ENCODE results near the gene PTPRF.

Gene PTPRF

GRCh38 chr1:43541721-43542401 lies 11.2 kb downstream of the PTPRF start:
- peak; percentile 77 for DNase-seq (ENCODE audit: low read depth)
- H3K4me3 ChIP-seq (ENCODE audit: low read length): no peak overlapping the region
- TF ChIP-seq, protein P1, sequence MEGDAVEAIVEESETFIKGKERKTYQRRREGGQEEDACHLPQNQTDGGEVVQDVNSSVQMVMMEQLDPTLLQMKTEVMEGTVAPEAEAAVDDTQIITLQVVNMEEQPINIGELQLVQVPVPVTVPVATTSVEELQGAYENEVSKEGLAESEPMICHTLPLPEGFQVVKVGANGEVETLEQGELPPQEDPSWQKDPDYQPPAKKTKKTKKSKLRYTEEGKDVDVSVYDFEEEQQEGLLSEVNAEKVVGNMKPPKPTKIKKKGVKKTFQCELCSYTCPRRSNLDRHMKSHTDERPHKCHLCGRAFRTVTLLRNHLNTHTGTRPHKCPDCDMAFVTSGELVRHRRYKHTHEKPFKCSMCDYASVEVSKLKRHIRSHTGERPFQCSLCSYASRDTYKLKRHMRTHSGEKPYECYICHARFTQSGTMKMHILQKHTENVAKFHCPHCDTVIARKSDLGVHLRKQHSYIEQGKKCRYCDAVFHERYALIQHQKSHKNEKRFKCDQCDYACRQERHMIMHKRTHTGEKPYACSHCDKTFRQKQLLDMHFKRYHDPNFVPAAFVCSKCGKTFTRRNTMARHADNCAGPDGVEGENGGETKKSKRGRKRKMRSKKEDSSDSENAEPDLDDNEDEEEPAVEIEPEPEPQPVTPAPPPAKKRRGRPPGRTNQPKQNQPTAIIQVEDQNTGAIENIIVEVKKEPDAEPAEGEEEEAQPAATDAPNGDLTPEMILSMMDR (conservative IDR thresholded peaks at IDR 0.05; ENCODE audit: low read length): no peak

GRCh38 chr1:43542527-43543458 lies 12.1 kb downstream of the PTPRF start:
- TF ChIP-seq, protein P1 (conservative IDR thresholded peaks at IDR 0.05; ENCODE audit: low read length): no peak
- no peak for DNase-seq (ENCODE audit: low read depth)
- H3K4me3 ChIP-seq (ENCODE audit: low read length): no peak overlapping the region

DNA sequence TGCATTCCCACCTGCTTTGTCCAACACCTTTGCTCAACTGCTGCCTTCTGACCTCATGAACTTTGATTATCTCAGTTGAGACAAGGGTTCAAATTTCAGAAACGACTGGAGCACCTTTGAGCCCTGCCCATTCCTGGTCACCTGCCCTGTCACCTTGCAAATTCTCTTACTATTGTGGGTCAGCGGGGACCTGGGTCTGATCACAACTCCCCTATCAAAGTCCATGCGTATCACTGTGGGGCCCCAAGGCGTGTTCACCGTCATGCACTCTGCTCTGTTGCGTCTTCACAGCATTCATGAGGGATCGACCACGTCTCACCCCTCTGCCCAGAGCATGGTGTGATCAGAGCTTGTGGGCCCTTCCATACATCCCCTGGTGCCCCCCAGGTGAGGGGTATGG lies 12.9 kb downstream of the PTPRF start:
- no peak overlapping the region for H3K4me3 ChIP-seq (ENCODE audit: low read length)
- TF ChIP-seq, protein P1 (conservative IDR thresholded peaks at IDR 0.05; ENCODE audit: low read length): no peak
- no peak for DNase-seq (ENCODE audit: low read depth)

DNA sequence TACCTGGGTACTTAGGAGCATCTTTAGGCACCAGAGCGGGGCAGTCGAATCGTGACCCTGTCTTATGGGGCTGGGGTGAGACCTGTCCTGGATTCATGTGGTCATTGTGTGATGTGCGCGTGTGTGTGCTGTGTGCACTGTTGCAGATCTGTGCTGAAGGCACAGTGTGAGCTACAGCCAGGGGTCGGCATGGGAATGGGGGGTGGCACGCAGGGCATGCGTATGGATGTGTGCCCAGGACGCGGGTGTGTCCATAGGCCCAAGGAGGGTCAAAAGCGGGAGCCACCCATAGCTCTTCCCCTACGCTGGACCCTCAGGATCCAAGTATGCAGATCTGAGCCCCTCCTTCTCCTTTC lies 14.6 kb downstream of the PTPRF start:
- TF ChIP-seq, protein P1 (conservative IDR thresholded peaks at IDR 0.05; ENCODE audit: low read length): no peak
- H3K4me3 ChIP-seq (ENCODE audit: low read length): no peak overlapping the region

DNA sequence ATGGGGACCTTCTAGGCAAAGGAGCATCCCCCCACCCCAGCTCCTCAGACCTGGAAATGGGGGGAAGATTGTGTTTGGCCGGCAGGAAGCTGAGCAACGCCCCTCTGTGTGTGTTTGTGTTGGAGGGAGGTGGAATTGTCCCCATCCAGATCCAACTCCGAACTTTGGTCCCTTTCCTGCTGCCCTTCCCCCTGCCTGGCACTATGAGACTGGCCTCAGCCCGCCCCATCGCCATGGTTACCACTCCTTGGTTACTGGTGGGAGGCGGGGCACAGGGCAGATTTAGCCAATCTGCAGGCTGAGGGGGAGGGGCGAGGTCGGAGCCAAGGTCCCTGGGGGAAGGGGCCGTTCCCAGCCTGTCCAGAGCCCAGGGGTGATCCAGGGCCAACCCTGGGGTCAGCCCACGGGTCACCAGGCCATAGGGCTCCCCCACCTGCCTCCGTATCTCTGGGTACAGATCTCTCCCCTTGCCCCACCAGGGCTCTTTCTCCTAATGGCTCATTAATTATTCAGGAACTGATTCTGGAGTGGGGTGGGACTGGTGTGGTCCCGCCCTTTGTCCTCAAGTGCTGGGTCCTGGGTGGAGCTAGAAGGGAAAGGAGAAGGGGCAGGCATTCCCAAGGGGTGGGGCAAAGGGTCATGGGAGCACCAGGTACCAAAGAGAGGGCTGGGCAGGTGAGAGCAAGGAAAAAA lies 15.2 kb downstream of the PTPRF start:
- TF ChIP-seq, protein P1 (conservative IDR thresholded peaks at IDR 0.05; ENCODE audit: low read length): no peak
- no peak overlapping the region for H3K4me3 ChIP-seq (ENCODE audit: low read length)
- no peak for DNase-seq (ENCODE audit: low read depth)

More for the DNA sequence above, 14.6 kb downstream of the PTPRF start:
- DNase-seq (ENCODE audit: low read depth): no peak

DNA sequence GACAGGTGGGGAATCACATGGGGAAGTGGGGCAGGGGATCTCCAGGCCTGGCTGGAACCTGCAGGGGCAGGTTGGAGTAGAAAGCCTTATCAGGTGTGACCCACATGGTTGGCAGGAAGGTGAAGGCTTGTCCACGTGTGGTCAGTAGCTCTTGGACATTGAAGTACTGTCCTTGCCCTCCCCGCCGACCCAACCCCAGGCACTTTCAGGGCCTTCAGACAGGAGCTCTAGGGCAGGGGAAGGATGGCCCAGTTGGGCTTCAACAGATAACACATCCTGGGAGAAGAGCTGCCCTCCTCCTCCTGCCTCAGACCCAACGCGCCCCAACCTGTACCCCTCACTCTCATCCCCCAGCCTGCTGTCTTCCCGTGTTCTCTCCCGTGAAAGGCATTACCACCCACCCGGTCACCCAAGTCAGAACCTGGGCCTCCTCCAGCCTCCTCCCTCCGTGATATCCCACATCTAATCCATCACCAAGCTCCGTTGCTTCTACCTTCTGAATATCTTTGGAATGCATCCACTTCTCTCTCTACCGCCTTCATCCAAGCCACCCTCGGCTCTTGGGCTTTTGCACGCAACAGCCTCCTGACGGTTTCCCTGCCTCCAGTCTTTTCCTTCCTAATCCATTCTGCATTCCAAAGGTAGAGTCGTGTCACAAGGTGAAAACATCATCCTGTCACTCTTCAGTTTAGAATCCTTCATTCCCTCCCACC lies 15.9 kb downstream of the PTPRF start:
- TF ChIP-seq, protein P1 (conservative IDR thresholded peaks at IDR 0.05; ENCODE audit: low read length): no peak
- DNase-seq (ENCODE audit: low read depth): no peak
- no peak overlapping the region for H3K4me3 ChIP-seq (ENCODE audit: low read length)

Measured in AG10803 (cell line).